Stimulated activated CD8-positive, alpha-beta memory T cell treated with anti-CD3 and anti-CD28 coated beads, Interleukin-7, amount 100 ng/mL, for 1 hour (primary cell): ENCODE data around the gene GPC6.

Source experiments
- DNase-seq, 2 donors: peaks; one replicate each; pipeline ENCODE4 v3.0.0-alpha.2; 2020; ENCODE audit warnings: low read depth in 2 of 2

Gene GPC6

DNA sequence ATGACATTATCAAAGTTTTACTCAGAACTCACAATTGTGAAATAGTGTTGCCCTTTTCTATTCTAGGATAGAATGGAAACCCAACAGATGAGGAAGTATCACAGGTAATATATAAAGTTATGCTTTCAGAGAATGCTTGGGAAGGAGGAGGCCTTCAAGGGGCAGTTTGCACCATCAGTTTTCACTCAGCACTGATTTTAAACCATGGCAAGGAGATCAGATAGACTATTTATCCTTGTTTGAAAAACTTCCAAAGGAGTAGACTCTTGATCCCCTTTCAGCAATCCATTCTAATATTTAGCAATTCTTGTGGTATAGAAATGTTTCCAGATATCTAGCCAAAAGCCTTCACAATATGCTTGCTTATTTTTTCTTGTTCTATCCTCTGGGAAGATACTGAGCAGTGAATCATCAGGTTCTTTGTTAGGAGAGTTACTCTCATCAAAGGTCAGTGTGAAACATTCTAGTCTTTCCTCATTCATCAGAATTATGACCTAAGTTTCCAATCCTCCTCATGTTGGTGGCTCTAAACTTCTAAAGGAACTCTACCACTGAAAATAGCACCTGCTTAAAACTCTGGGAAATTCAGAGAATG is 3.8 kb downstream of the GPC6 start:
- no peak for DNase-seq

DNA sequence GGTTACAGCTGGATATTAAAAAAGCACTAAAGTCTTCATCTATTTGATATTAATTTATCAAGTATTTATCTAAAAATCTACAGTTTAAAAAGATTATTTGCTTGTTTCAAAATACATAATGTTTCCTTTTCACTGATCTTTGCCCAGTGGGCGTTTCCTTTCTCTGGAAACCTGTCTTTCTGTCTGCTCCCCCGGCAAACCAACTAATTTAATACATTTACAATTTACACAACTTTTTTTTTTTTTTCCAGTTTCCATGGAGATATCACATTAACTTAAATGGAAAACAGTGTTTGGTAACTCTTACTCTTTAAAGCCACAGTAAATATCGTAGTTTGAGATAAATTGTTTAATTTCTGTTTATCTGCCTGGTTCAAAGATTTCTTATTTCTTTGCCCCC is 5.3 kb downstream of the GPC6 start:
- no peak for DNase-seq

GRCh38 chr13:93233997-93234416 is 7.4 kb downstream of the GPC6 start:
- no peak for DNase-seq

DNA sequence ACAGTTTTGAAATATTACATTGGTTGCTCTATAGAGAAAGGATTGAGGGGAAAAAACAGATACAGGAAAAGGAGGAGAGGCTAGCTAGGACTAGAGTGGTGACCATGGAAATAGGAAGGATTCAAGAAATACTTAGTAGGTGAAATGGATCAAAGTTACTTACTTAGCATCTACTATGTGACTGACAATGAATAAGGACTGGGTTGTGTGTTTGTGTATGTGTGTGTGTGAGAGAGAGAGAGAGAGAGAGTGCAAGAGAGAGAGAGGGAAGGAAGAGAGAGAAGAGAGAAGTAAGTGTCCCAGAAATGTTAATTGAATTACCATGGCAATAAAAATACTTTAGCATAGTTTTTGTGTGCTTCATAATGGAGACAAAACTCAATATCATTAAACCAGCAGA is 7.9 kb downstream of the GPC6 start:
- DNase-seq, result no peak

- DNase-seq, result no peak
Measured at GRCh38 chr13:93235258-93236015, 8.8 kb downstream of the GPC6 start.

- no peak for DNase-seq
Measured at GRCh38 chr13:93238711-93239110, 12.1 kb downstream of the GPC6 start.

- DNase-seq, result no peak
Measured at GRCh38 chr13:93243375-93244063, 16.9 kb downstream of the GPC6 start.

DNA sequence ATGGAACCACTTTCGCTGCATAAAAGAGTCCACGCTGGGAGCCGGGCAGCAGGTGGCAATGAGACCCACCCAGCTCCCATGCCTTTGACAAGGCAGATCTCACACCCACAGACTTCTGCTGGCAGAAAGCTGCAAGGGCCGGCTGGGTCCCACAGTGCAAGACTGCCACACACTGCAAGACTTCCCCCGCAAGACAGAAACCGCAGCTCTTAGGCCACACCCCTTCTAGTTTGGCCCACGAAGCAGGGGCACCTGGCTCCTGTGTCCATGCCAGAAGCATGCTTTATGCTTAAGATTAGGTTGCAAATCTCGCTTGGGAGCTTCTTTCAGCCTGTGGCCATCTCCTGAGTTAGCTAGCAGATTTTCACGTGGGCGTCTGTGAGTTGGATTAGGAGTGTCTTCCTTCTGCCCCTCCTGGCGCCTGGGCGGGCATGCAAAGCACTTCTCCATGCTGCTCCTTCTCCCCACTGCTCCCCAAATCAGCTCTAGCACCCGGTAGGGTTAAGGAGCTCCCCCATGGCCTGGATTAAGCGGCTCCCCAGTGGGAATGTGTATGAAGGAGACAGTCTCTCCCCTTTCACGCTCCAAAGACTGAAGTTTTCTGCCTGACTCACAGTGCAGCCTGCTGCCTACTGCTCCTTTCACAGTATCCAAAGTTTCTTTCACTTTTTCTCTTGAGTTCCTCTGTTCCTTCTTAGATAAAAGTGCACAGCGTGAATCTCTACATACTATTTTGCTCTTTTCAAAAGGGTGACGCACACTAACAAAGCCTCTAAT is 17.7 kb downstream of the GPC6 start:
- no peak for DNase-seq

GRCh38 chr13:93244918-93245280 is 18.3 kb downstream of the GPC6 start:
- no peak for DNase-seq

DNA sequence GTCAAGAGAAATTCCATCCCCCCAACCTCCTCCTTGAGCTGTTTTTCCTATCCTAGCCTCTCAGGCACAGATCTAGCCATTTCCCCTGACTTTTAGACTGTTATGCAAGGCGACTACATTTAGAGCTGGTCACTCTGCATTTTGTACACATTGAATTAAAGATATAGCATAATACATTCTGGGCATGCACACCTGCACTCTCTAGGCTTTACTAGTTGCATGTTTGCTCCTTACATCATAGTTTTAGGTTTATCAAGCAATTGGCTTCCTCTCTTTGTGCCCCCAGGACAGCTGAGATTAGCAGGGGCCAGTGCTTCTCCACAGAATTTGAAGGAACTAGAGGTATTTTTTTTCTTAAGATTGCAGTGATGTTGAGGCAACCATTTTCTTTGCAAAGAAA is 19.5 kb downstream of the GPC6 start:
- DNase-seq, result no peak

GRCh38 chr13:93248627-93249047 is 22.0 kb downstream of the GPC6 start:
- DNase-seq, result no peak

- no peak for DNase-seq
Measured at GRCh38 chr13:93249364-93250306, 23.0 kb downstream of the GPC6 start.

DNA sequence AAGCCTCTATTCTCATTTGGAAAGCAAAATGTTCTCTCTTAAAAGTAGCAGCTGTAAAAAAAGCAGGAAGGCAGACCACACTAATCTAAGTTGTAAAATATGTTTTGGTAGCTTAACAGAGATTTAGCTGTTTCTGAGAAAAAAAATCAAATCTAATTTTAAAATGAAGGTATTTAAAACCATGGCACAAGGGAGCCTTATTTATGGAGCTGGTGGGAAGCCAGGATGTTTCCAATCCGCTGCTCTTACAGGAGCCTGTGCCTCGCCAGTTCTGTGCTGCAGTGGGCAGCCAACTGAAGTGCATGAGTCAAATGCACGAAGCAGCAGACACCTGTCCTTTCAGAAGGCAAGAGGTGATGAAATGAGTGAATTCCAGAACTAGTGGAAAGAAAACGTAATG is 28.2 kb downstream of the GPC6 start:
- no peak for DNase-seq

DNA sequence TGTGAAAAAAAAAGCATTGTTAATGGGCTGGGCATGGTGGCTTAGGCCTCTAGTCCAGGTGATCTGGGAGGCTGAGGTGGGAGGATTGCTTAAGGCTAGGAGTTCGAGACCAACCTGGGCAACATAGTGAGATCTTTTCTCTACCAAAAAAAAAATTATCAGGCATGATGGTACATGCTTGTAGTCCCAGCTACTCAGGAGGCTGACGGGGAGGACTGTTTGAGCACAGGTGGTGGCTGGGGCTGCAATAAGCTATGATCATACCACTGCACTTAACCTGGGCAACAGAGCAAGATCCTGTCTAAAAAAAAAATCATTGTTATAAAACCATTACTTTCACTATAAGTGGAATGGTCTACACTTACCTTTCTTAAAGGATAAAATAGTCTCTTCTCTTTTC is 30.4 kb downstream of the GPC6 start:
- DNase-seq, result no peak

DNA sequence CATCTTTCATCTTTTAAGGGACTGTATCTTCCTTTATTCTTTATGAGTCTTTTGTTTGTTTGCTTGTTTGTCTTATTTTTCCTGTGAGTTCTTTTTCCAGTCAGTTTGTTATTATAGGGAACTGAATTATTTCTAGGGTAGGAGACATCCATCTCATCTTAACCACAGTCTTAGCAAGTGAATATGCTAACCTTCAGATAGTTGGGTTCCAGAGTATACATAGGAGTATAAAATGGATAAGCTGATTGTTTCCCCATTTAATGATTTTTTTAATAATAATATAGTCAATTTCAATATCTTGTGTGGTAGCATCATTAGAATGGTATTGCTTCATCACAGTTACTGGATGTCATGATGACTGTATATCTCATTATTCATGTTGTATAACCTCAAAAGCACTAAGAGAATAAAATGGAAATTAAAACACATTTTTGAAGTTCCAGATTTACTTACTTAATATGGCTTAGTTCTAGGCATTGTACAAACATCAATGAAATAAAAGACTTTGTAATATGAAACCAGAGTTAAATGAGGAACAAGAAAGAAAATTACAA is 33.0 kb downstream of the GPC6 start:
- DNase-seq, result no peak

GRCh38 chr13:93260591-93260990 is 34.0 kb downstream of the GPC6 start:
- DNase-seq, result no peak

DNA sequence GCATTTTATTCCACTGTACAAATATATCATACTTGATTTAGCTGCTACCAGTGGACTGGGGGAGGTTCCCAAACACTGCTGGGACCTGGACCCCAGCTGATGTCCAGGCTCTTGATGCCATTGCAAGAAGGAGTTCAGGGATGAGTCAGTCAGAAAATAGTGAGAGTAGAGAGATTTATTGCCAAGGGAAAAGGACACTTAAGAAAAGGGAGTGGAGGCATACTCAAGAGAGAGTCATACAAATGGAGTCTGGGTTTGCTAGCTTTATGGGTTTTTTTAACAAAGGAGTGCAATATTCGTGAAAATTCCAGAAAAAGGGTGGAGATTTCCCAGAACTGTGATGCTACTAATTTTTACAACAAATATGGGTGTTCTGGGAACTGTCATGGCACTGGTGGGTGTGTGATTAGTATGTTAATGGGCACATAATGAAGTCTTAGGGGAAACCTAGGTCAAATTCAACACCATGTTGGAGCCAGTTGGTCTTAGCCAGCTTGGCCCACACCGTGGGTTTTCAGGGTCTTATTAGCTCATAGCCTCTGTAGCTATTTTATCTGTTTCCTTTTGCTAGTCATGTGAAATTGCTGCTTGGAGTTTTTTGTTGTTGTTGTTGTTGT is 36.2 kb downstream of the GPC6 start:
- no peak for DNase-seq

DNA sequence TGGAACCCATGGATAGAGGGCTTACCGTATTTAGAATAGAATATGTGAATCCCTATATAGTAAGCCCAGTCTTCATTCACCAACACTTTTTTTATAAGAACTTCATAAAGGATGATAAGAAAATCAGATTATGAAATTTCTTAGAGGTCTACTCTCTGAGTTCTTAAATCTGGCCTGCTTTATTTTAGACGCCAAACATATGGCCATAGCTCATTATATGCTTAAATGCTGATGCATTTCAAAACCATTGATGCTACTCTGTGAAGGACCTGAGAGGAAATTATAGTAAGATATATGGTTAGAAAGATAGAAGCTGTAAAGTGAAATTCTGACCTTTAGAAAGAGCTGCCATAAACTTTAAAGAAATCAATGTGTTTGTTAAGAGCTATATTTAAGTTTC is 38.3 kb downstream of the GPC6 start:
- DNase-seq, result no peak

DNA sequence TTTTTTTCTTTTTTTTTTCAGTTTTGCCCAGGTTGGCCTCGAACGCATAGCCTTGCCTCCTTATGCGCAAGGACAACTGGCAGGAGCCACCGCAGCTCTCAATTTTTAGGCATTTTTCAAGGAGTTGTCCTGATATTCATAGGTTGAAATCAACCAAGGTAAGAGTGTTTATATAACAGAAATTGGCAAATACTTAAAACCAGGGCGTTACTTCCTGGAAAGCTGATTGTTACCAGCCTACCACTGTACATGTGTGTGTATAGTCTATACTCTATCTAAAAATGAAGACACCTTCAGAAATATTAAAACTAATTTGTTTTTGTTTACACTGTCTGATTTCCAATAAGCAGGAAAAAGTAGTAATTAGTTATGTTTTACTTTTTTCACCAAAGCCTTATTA is 39.2 kb downstream of the GPC6 start:
- DNase-seq, result no peak

GRCh38 chr13:93266681-93267080 is 40.1 kb downstream of the GPC6 start:
- DNase-seq, result no peak
